Activated CD4-positive, alpha-beta T cell treated with anti-CD3 and anti-CD28 coated beads, Interleukin-2, amount 10 ng/mL, durations not matched to agents 7 days and 5 days (primary cell): ENCODE data around the gene ANXA6. TPM values are rescaled to one million over a fixed set of nuclear protein-coding genes. Genes with fewer than 3 reads are reported as not detected.

Experiments used
- CTCF ChIA-PET: fragments of 350-600 bp; sonication (Branson Sonifier 250); formaldehyde crosslinking; loops from one replicate; lab custom pipeline; 2021; ENCODE audit warnings: antibody characterized with exemption; lab: Charles Lee
- POLR2A ChIA-PET: fragments of 350-600 bp; sonication (Branson Sonifier 250); formaldehyde crosslinking; loops from one replicate; lab custom pipeline; 2021; ENCODE audit warnings: antibody characterized with exemption; lab: Charles Lee
- DNase-seq: peaks from one replicate; pipeline ENCODE4 v3.0.0-alpha.2; 2020
- H3K27ac Mint-ChIP-seq: one replicate; pipeline ENCODE4 v1.8.0; 2021; ENCODE audit warnings: mild to moderate bottlenecking, moderate library complexity, mixed read lengths
- H3K27me3 Mint-ChIP-seq: one replicate; pipeline ENCODE4 v1.8.0; 2021; ENCODE audit warnings: mixed read lengths
- H3K36me3 Mint-ChIP-seq: one replicate; pipeline ENCODE4 v1.8.0; 2021; ENCODE audit warnings: low read depth, mixed read lengths
- H3K4me1 Mint-ChIP-seq: one replicate; pipeline ENCODE4 v1.8.0; 2021; ENCODE audit warnings: mixed read lengths
- H3K4me3 Mint-ChIP-seq: one replicate; pipeline ENCODE4 v1.8.0; 2021; ENCODE audit warnings: mild to moderate bottlenecking, moderate library complexity, mixed read lengths
- H3K9me3 Mint-ChIP-seq: one replicate; pipeline ENCODE4 v1.8.0; 2021; ENCODE audit warnings: mixed read lengths
- total RNA-seq, 2 experiments: library from RNA; stranded (reverse); gene quantifications; one replicate each; pipeline ENCODE4 v1.2.3, GENCODE V29; 2021

Gene ANXA6
- total RNA-seq, 2 experiments from 2014 or later = 494 to 508 TPM

DNA sequence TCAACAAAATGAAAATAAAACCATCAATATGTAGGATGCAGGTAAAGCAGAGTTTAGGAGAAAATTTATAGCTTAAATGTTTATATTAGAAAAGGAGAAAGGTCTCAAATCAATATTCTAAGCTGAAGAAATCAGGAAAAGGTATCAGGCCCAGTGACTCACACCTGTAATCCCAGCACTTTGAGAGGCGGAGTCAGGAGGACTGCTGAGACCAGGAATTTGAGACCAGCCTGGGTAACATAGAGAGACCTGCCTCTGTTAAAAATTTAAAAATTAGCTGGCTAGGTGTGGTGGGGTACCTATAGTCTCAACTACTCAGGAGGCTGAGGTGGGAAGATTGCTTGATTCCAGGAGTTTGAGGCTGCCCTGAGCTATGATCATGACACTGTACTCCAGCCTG lies 34.1 kb upstream of the ANXA6 start:
- Mint-ChIP-seq H3K4me3 (no peak overlapping the region), H3K9me3 (peaks cover 41% of the 10 kb centered on the region), H3K27me3 (no peaks in the 10 kb centered on the region), H3K36me3 (peaks cover 86% of the 10 kb centered on the region), H3K4me1 (peaks cover 30% of the 10 kb centered on the region), H3K27ac (no peak overlapping the region)
- no peak for DNase-seq
- ChIA-PET POLR2A (interaction anchor here (0.6 kb wide), 1 partner anchor 15 kb away, joined by 3 read pairs; no protein-coding TSS in a partner anchor), CTCF (interaction anchor here (0.6 to 2.2 kb wide), 5 partner anchors 8 to 151 kb away, joined by 3 to 6 read pairs (median 4); no protein-coding TSS in a partner anchor)

DNA sequence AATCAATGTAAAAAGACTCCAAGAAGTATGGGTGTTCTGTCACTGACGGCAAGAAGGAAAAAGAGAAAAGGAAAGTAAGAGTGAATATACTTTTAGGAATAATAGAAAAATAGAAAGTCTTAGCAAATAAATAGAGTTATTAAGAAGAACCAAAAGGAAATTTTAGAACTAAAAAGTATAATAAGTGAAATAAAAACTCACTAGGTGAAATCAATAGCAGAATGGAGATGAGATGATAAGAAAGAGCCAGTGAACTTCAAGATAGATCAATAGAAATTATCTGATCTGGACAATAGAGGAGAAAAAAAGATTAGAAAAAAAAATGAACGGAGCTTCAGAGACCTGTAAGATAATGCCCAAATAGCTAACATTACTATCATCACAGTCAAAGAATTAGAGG lies 31.6 kb upstream of the ANXA6 start:
- CTCF ChIA-PET = interaction anchor here (0.7 to 1.6 kb wide), 3 partner anchors 14 to 807 kb away, joined by 3 read pairs; no protein-coding TSS in a partner anchor
- Mint-ChIP-seq H3K27ac (no peak overlapping the region), H3K36me3 (peaks cover 77% of the 10 kb centered on the region), H3K4me1 (peaks cover 9% of the 10 kb centered on the region), H3K4me3 (no peak overlapping the region), H3K27me3 (no peaks in the 10 kb centered on the region), H3K9me3 (peaks cover 39% of the 10 kb centered on the region)
- POLR2A ChIA-PET = no interaction called here
- no peak for DNase-seq

DNA sequence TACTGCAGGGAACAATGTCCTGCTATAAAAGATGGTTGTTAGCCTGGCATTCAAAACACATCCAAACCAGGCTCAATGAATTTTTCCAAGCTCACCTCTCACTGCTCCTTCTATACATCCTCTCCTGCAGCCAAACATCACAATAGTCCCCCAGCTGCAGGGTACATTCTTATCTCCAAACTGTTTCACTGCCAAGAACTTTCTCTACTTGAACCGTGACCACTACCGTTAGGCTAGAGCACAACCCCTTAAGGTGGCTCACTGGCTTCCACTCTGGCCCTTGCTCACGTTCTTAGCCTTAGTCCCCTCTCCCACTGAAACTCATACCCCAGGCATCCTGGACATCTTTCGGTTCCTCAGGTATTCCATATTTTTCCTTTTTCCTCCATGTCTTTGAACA lies 29.0 kb upstream of the ANXA6 start:
- Mint-ChIP-seq H3K36me3 (peaks cover 69% of the 10 kb centered on the region), H3K4me1 (peaks cover 8% of the 10 kb centered on the region), H3K4me3 (no peak overlapping the region), H3K9me3 (peaks cover 28% of the 10 kb centered on the region), H3K27ac (no peak overlapping the region), H3K27me3 (no peaks in the 10 kb centered on the region)
- ChIA-PET CTCF (interaction anchor here (1.3 to 1.4 kb wide), 2 partner anchors 22 to 97 kb away, joined by 3 read pairs; no protein-coding TSS in a partner anchor), POLR2A (no interaction called here)
- no peak for DNase-seq

DNA sequence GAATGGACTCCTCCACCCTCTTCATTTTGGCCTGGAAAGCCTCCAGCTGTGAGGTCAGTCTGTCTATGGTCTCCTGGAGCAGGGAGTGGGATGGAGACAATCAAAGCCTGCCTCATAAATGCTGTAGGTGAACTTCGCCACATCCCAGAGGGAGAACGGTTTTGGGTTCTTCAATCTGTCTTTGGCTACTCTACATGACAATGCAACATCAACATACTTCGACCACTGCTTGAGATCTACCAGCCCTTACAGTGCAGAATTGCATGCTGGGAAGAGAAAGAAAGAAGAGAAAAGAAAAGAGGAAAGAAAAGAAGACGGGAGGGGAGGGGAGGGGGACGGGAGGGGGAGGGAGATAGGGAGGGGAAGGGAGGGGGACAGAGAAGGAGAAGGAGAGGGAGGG lies 28.5 kb upstream of the ANXA6 start:
- Mint-ChIP-seq H3K27me3 (no peaks in the 10 kb centered on the region), H3K4me1 (peaks cover 3% of the 10 kb centered on the region), H3K9me3 (peaks cover 23% of the 10 kb centered on the region), H3K4me3 (no peak overlapping the region), H3K27ac (no peak overlapping the region), H3K36me3 (peaks cover 68% of the 10 kb centered on the region)
- DNase-seq = no peak
- POLR2A ChIA-PET = no interaction called here
- CTCF ChIA-PET = interaction anchor here (1.3 to 1.4 kb wide), 2 partner anchors 21 to 96 kb away, joined by 3 read pairs; no protein-coding TSS in a partner anchor

DNA sequence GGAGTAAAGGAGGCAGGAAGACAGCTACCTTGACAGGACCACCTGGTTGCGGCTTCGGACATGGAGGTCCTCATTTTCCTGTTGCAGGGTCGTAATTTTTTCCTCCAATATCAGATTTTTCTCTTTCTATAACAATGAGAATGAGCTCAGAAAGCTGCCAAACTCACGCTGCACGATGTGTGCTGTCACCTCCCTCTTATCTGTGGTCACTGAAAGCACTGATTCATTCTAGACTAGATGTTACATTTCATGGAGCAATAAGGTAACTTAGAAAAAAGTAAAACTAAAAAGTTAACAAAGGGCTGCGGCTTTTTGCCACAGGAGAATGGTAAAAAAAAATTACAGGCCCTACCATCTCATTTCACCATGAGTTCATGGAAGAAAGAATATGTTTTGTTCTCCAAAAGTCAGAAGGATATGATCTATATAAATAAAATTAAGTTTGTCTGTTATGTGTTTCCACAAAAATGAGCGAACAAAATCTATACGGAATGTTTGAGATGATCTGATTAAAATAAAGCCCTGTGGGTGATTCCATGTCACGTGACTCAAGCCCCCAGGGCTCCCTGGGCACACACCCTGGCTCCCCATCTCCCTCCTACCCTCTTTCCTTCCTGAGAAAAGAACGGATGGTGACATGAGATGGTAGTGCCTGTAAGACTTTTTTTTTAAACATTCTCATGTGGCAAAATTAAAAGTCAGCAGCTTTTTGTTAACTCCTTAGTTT lies 26.9 kb upstream of the ANXA6 start:
- no peak overlapping the region for H3K27ac Mint-ChIP-seq
- peaks cover 12% of the 10 kb centered on the region for H3K9me3 Mint-ChIP-seq
- ChIA-PET POLR2A (no interaction called here), CTCF (interaction anchor here (0.7 to 5.0 kb wide), 9 partner anchors 7 to 58 kb away, joined by 3 to 23 read pairs (median 3); no protein-coding TSS in a partner anchor)
- peaks cover 62% of the 10 kb centered on the region for H3K36me3 Mint-ChIP-seq
- H3K4me3 Mint-ChIP-seq = no peak overlapping the region
- H3K4me1 Mint-ChIP-seq = peaks cover 1% of the 10 kb centered on the region
- no peaks in the 10 kb centered on the region for H3K27me3 Mint-ChIP-seq
- DNase-seq = no peak

DNA sequence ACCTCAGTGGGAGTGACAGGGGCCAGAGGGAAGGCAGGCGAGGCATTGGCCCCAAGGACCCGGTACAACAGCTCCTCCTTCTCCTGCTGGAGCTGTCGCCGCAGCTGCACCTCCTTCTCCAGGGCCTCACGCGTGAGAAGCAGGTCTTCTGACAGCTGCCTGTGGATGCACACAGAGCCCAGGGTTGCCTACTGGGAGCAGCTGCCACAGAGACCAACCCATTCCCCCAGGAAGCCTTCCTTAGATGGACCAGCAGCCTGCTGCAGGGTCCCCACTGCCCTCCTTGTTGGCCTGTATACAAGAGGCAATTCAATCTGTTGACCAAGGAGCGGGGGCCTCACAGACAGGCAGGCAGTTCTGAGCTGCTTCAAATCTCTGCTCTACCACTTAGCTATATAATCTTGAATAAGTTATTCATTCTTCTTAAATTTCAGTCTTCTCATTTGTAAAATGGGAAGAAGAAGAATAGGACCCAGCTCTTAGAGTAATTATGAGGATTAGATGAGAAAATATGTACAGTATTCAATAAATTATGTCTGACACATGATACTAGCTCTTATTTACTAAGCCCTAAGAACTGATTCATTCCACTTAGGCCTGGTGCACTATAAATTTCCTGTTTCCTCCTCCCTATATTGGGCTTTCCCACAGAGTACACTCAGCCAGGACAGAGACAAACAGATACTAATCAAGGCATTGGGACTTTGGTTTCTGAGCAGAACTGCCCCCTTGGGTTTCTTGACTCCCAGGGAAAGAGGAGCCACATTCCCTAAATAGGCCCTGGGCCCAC lies 26.1 kb upstream of the ANXA6 start:
- POLR2A ChIA-PET = no interaction called here
- CTCF ChIA-PET = interaction anchor here (0.9 to 5.0 kb wide), 8 partner anchors 8 to 57 kb away, joined by 3 to 23 read pairs (median 4); no protein-coding TSS in a partner anchor
- H3K9me3 Mint-ChIP-seq = peaks cover 3% of the 10 kb centered on the region
- no peak overlapping the region for H3K27ac Mint-ChIP-seq
- DNase-seq = no peak
- H3K4me3 Mint-ChIP-seq = no peak overlapping the region
- peaks cover 1% of the 10 kb centered on the region for H3K4me1 Mint-ChIP-seq
- no peaks in the 10 kb centered on the region for H3K27me3 Mint-ChIP-seq
- H3K36me3 Mint-ChIP-seq = peaks cover 60% of the 10 kb centered on the region

DNA sequence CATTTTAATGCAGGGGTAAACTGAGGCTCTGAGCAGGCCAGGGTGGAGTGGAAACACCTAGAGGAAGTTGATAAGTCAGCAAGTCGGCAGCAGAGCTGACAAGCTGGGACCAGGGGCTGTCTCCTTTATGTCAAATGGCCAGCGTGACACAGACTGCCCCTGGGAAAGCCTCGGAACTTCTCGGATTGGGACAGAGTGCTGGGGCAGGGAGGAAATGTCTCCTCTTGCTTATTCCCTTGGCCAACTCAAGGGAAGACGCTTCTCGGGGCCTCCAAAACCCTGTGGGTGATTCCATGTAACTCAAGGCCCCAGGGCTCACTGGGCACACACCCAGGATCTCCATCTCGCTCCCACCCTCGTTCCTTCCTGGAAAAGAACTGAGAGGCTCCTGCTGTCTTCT lies 25.4 kb upstream of the ANXA6 start:
- peaks cover 64% of the 10 kb centered on the region for H3K36me3 Mint-ChIP-seq
- H3K4me3 Mint-ChIP-seq = no peak overlapping the region
- ChIA-PET CTCF (interaction anchor here (0.9 to 5.0 kb wide), 6 partner anchors 16 to 58 kb away, joined by 3 to 23 read pairs (median 4); no protein-coding TSS in a partner anchor), POLR2A (no interaction called here)
- peaks cover under 1% of the 10 kb centered on the region for H3K4me1 Mint-ChIP-seq
- peaks cover 2% of the 10 kb centered on the region for H3K9me3 Mint-ChIP-seq
- no peak for DNase-seq
- no peak overlapping the region for H3K27ac Mint-ChIP-seq
- H3K27me3 Mint-ChIP-seq = no peaks in the 10 kb centered on the region

DNA sequence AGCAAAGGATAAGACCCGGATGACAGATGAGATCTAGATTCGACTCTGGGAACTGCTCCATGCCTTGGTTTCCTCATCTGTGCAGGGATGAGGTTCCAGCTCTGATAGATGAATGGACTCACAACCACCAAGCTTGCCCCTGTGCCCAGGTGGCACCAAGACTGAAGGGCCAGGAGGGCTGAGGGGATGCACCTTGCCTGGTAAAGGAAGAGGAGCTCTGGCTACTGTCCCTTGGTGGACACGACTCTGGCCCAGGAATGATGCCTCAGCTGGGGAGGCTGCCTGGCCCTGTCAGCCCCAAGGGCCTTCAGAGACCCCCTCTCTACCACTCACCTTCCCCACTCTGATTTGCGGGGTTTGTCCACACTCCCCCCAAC lies 24.9 kb upstream of the ANXA6 start:
- ChIA-PET POLR2A (no interaction called here), CTCF (interaction anchor here (0.7 to 5.0 kb wide), 6 partner anchors 9 to 59 kb away, joined by 3 to 23 read pairs (median 4); no protein-coding TSS in a partner anchor)
- no peaks in the 10 kb centered on the region for H3K9me3 Mint-ChIP-seq
- no peak overlapping the region for H3K4me3 Mint-ChIP-seq
- H3K4me1 Mint-ChIP-seq = no peaks in the 10 kb centered on the region
- peaks cover 62% of the 10 kb centered on the region for H3K36me3 Mint-ChIP-seq
- H3K27ac Mint-ChIP-seq = no peak overlapping the region
- no peaks in the 10 kb centered on the region for H3K27me3 Mint-ChIP-seq
- DNase-seq = no peak

DNA sequence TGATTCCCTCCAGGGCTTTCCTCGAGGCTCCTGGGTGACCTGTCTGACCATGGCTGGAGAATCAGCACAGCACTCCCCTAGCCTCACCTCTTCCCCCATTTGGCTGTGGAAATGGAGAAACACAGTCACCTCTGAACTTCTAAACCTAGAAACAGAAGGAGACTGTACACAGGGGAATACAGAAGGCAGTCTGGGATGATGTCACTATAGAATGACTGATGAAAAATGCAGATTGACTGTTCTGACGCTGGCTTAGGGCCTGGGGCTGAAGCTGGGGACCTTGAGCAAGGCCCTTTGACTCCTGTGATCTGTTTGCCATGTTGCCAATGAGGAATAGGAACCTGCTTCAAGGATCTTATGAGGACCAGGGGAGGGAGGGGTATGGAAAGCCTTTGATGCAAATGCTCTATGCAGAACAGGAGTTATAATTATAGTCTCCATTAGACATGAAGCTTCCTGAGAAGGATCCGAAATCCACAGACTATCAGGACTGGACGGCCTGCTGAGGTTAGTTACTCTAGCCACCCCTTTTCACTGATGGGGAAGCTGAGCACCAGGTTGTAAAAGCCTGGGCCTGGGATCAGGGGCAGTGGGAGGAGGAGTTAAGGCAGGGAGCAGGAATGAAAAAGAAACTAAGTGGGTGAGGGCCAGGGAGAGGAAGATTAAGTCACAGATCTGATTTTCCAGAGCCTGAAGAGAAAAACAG lies 24.4 kb upstream of the ANXA6 start:
- Mint-ChIP-seq H3K4me1 (peaks cover under 1% of the 10 kb centered on the region), H3K4me3 (no peak overlapping the region), H3K36me3 (peaks cover 59% of the 10 kb centered on the region), H3K27ac (peak overlapping the region; percentile 66), H3K9me3 (no peaks in the 10 kb centered on the region), H3K27me3 (no peaks in the 10 kb centered on the region)
- ChIA-PET POLR2A (no interaction called here), CTCF (interaction anchor here (0.7 to 5.0 kb wide), 4 partner anchors 9 to 110 kb away, joined by 3 to 23 read pairs (median 3); no protein-coding TSS in a partner anchor)
- no peak for DNase-seq

DNA sequence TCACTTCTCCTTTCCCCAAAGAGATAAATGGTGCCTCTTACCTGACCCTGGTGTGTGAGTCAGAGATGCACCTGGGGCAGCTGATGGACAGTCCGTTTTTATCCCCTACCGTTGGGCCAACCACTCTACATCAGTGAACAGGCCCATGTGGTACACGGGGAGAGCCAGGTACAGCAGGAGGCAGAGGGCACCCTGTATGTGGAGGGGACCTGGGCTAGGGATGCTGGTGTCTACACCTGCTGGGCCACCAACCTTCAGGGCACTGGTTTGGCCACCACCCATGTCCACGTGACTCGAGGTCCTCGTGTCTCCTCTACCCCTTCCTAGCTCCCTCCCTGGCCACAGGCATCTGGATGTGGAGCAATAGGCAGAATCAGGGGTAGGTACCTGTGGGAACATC lies 22.7 kb upstream of the ANXA6 start:
- Mint-ChIP-seq H3K4me3 (no peak overlapping the region), H3K4me1 (peaks cover 1% of the 10 kb centered on the region), H3K9me3 (no peaks in the 10 kb centered on the region), H3K36me3 (peaks cover 50% of the 10 kb centered on the region), H3K27ac (no peak overlapping the region), H3K27me3 (no peaks in the 10 kb centered on the region)
- no peak for DNase-seq
- ChIA-PET CTCF (interaction anchor here (1.4 to 5.0 kb wide), 2 partner anchors 15 to 21 kb away, joined by 3 to 23 read pairs; no protein-coding TSS in a partner anchor), POLR2A (interaction anchor here (0.6 kb wide), 1 partner anchor 10 kb away, joined by 3 read pairs; no protein-coding TSS in a partner anchor)

DNA sequence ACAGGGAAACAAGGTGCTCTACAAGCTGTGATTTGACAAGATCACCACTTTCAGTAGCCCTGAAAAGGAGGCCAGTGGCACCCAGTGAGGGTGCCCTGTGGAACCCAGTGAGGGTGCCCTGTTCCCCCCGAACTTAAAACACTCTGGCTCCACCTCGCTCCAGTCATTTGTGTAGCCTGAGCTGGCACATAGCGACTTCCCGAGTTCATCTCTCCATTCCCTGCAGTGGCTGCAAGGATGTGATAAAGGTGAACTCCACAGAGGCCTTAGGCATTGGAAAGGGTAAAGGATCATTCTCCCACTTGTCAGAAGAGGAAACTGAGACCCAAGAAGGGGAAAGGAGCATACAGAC lies 21.9 kb upstream of the ANXA6 start:
- ChIA-PET CTCF (interaction anchor here (1.4 to 5.0 kb wide), 2 partner anchors 14 to 22 kb away, joined by 3 to 23 read pairs; no protein-coding TSS in a partner anchor), POLR2A (no interaction called here)
- no peak overlapping the region for H3K27ac Mint-ChIP-seq
- H3K4me3 Mint-ChIP-seq = no peak overlapping the region
- peaks cover 1% of the 10 kb centered on the region for H3K4me1 Mint-ChIP-seq
- H3K36me3 Mint-ChIP-seq = peaks cover 52% of the 10 kb centered on the region
- H3K27me3 Mint-ChIP-seq = no peaks in the 10 kb centered on the region
- DNase-seq = no peak
- no peaks in the 10 kb centered on the region for H3K9me3 Mint-ChIP-seq
